Vagina (tissue), 1 donor: ENCODE results near the gene TFAP2C. TPM values are rescaled to one million over a fixed set of nuclear protein-coding genes. Genes with fewer than 3 reads are reported as not detected.

ENCODE experiments used
- small RNA-seq: library from RNA; depleted of rRNA; stranded (forward); fragments of <200 nt; gene quantifications from one replicate; pipeline ENCODE3, GENCODE V24; 2016
- total RNA-seq: library from RNA; depleted of rRNA; stranded (reverse); fragments of >200 nt; gene quantifications from one replicate; pipeline ENCODE4 v1.2.3, GENCODE V29; 2016

TFAP2C gene
- total RNA-seq, 1 donor from 2014 or later = 20.6 TPM

Small RNAs within 50 kb of the gene (small RNA-seq; reads per million reads assigned to genes)
- gene RN7SL170P (not detected), gene RNU6-1146P (not detected)

Other genes starting within 250 kb of the TFAP2C start
- gene AURKA, start 237.1 kb upstream of the TFAP2C start, total RNA-seq = 2.2 TPM
- gene CSTF1, start 236.7 kb upstream of the TFAP2C start, total RNA-seq = 27.0 TPM
- 0.74 TPM for gene CASS4, start 217.0 kb upstream of the TFAP2C start, total RNA-seq
- gene RTF2, start 160.7 kb upstream of the TFAP2C start, total RNA-seq = 47.1 TPM
- not detected for gene FAM209A, start 104.6 kb upstream of the TFAP2C start, total RNA-seq
- gene FAM209B, start 96.1 kb upstream of the TFAP2C start, total RNA-seq = not detected